ENCODE measurements around the gene COG5. TPM values are rescaled to one million over a fixed set of nuclear protein-coding genes. Genes with fewer than 3 reads are reported as not detected.
"Not testable (repeated sequence)": the region's sequence is repeated elsewhere in the genome, so short reads cannot be mapped to it uniquely, and the experiment has no call there.

Gene COG5
- total RNA-seq, 1 experiment from 2014 or later = 32.2 TPM

DNA sequence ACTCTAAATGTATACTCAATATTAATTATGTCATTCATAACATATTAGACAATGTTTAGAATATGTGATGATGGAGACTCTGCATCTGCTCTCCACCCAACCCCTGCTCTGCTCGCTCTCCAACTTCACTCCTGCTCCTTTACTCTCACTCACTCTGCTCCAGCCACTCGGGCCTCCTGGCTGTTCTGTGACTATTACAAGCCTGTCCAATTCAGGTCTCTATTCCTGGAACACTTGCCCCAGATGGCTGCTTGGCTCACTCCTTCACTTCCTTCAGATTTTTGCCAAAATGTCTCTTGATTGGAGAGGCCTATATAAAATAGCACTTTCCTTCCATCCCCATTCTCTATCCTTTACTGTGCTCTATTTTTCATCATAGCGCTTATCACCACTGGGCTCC is 310.1 kb downstream of the COG5 start:
- Histone ChIP-seq H3K27me3 (replicated peaks; ENCODE audit: insufficient read depth, low read depth, low read length, poor library complexity) (no peaks in the 10 kb centered on the region), H3K36me3 (ENCODE audit: insufficient read depth, low read length, poor library complexity, severe bottlenecking) (no peaks in the 10 kb centered on the region), H3K9me3 (ENCODE audit: low read depth, low read length, poor library complexity, severe bottlenecking) (no peaks in the 10 kb centered on the region), H3K4me3 (ENCODE audit: low read depth, low read length, poor library complexity, severe bottlenecking) (no peak overlapping the region), H3K27ac (ENCODE audit: low read depth, low read length, poor library complexity, severe bottlenecking) (no peak overlapping the region), H3K4me1 (ENCODE audit: insufficient read depth, low read length, poor library complexity, severe bottlenecking) (no peaks in the 10 kb centered on the region)
- no TSS peak for BruUV-seq (replicated peaks)
- intact Hi-C loops (cut with micrococcal nuclease; ENCODE audit: unreplicated experiment) = no loop called here
- ChIA-PET CTCF (interaction anchor here (0.5 kb wide), 1 partner anchor 621 kb away, joined by 3 read pairs; no protein-coding TSS in a partner anchor), POLR2A (ENCODE audit: low non-redundant PET) (no interaction called here)
- TF ChIP-seq CTCF (conservative IDR thresholded peaks at IDR 0.05; ENCODE audit: low read depth, low read length) (no peak), EZH2 (IDR thresholded peaks at IDR 0.05; ENCODE audit: borderline replicate concordance, low read depth, low read length, poor library complexity, severe bottlenecking) (no peak)
- no peak for DNase-seq (ENCODE audit: low spot score)

- intact Hi-C loops (cut with micrococcal nuclease; ENCODE audit: unreplicated experiment) = no loop called here
- no peaks in the 10 kb centered on the region for H3K36me3 ChIP-seq (ENCODE audit: insufficient read depth, low read length, poor library complexity, severe bottlenecking)
- ChIA-PET CTCF (no interaction called here), POLR2A (ENCODE audit: low non-redundant PET) (no interaction called here)
- H3K4me1 ChIP-seq (ENCODE audit: insufficient read depth, low read length, poor library complexity, severe bottlenecking) = no peaks in the 10 kb centered on the region
- DNase-seq (ENCODE audit: low spot score) = no peak
- BruUV-seq (replicated peaks) = no TSS peak
- no peak overlapping the region for H3K27ac ChIP-seq (ENCODE audit: low read depth, low read length, poor library complexity, severe bottlenecking)
- H3K4me3 ChIP-seq (ENCODE audit: low read depth, low read length, poor library complexity, severe bottlenecking) = no peak overlapping the region
- TF ChIP-seq EZH2 (IDR thresholded peaks at IDR 0.05; ENCODE audit: borderline replicate concordance, low read depth, low read length, poor library complexity, severe bottlenecking) = no peak
- TF ChIP-seq CTCF (conservative IDR thresholded peaks at IDR 0.05; ENCODE audit: low read depth, low read length) = no peak
- no peaks in the 10 kb centered on the region for H3K9me3 ChIP-seq (ENCODE audit: low read depth, low read length, poor library complexity, severe bottlenecking)
- no peaks in the 10 kb centered on the region for H3K27me3 ChIP-seq (replicated peaks; ENCODE audit: insufficient read depth, low read depth, low read length, poor library complexity)
Observed at GRCh38 chr7:107251963-107252362, 311.8 kb downstream of the COG5 start.

GRCh38 chr7:107248551-107249316 is 315.0 kb downstream of the COG5 start:
- no peaks in the 10 kb centered on the region for H3K9me3 ChIP-seq (ENCODE audit: low read depth, low read length, poor library complexity, severe bottlenecking)
- no peaks in the 10 kb centered on the region for H3K4me1 ChIP-seq (ENCODE audit: insufficient read depth, low read length, poor library complexity, severe bottlenecking)
- TF ChIP-seq CTCF (conservative IDR thresholded peaks at IDR 0.05; ENCODE audit: low read depth, low read length) = no peak
- no TSS peak for BruUV-seq (replicated peaks)
- no peak overlapping the region for H3K27ac ChIP-seq (ENCODE audit: low read depth, low read length, poor library complexity, severe bottlenecking)
- CTCF ChIA-PET = no interaction called here
- no peaks in the 10 kb centered on the region for H3K36me3 ChIP-seq (ENCODE audit: insufficient read depth, low read length, poor library complexity, severe bottlenecking)
- no peaks in the 10 kb centered on the region for H3K27me3 ChIP-seq (replicated peaks; ENCODE audit: insufficient read depth, low read depth, low read length, poor library complexity)
- POLR2A ChIA-PET (ENCODE audit: low non-redundant PET) = no interaction called here
- no peak for DNase-seq (ENCODE audit: low spot score)
- no peak overlapping the region for H3K4me3 ChIP-seq (ENCODE audit: low read depth, low read length, poor library complexity, severe bottlenecking)
- intact Hi-C loops (cut with micrococcal nuclease; ENCODE audit: unreplicated experiment) = no loop called here

- BruUV-seq (replicated peaks); H3K4me3 ChIP-seq (ENCODE audit: low read depth, low read length, poor library complexity, severe bottlenecking); H3K27me3 ChIP-seq (replicated peaks; ENCODE audit: insufficient read depth, low read depth, low read length, poor library complexity); POLR2A ChIA-PET (ENCODE audit: low non-redundant PET); intact Hi-C loops (cut with micrococcal nuclease; ENCODE audit: unreplicated experiment); H3K27ac ChIP-seq (ENCODE audit: low read depth, low read length, poor library complexity, severe bottlenecking); DNase-seq (ENCODE audit: low spot score); CTCF ChIA-PET; H3K4me1 ChIP-seq (ENCODE audit: insufficient read depth, low read length, poor library complexity, severe bottlenecking); H3K9me3 ChIP-seq (ENCODE audit: low read depth, low read length, poor library complexity, severe bottlenecking); H3K36me3 ChIP-seq (ENCODE audit: insufficient read depth, low read length, poor library complexity, severe bottlenecking): not testable (repeated sequence)
Observed at GRCh38 chr7:107246836-107247235, 316.9 kb downstream of the COG5 start.
